ENCODE measurements around the gene CPAMD8. TPM values are rescaled to one million over a fixed set of nuclear protein-coding genes. Genes with fewer than 3 reads are reported as not detected.

Gene CPAMD8
- total RNA-seq, 5 donors from 2014 or later (not counting 1 experiment from before 2014, with no cell fraction given), result 2.1 to 6.2 (median 2.9) TPM

GRCh38 chr19:16908759-16909158, 117.9 kb downstream of the CPAMD8 start:
- ChIA-PET POLR2A (no interaction called here), CTCF (interaction anchor here in 1 of 2 donors (0.6 kb wide), 1 partner anchor 91 kb away, joined by 3 read pairs; no protein-coding TSS in a partner anchor)
- peaks cover 0 to 15% of the 10 kb centered on the region in 2 experiments for H3K27me3 ChIP-seq (replicated peaks in 1 of 2; ENCODE audit: control insufficient read depth in 2 of 2, extremely low read depth in 1 of 2, insufficient read depth in 2 of 2, low read length in 1 of 2)
- H3K4me1 ChIP-seq (ENCODE audit: control insufficient read depth in 1 of 2, extremely low read depth in 1 of 2, insufficient read depth in 2 of 2, low read length in 2 of 2), result no peaks in the 10 kb centered on the region
- H3K9me3 ChIP-seq, result peaks cover 2% of the 10 kb centered on the region
- DNase-seq (no peak), ATAC-seq (replicated peaks in 1 of 4) (no peak)
- Mint-ChIP-seq H3K4me3 (no peak overlapping the region), H3K27me3 (no peaks in the 10 kb centered on the region), H3K27ac (no peak overlapping the region), H3K4me1 (no peaks in the 10 kb centered on the region), H3K36me3 (no peaks in the 10 kb centered on the region), H3K9me3 (peaks cover 10 to 19% (median 18%) of the 10 kb centered on the region in 3 donors)
- no peak overlapping the region for H3K27ac ChIP-seq (ENCODE audit: low read length)
- H3K4me3 ChIP-seq (ENCODE audit: control insufficient read depth in 1 of 2, extremely low read depth in 1 of 2, low read length in 1 of 2), result no peak overlapping the region
- no peaks in the 10 kb centered on the region for H3K36me3 ChIP-seq (ENCODE audit: control insufficient read depth in 2 of 2, extremely low read depth in 1 of 2, insufficient read depth in 1 of 2, low read length in 1 of 2)
- 81% methylated on average over 10 of the region's 12 CpGs for WGBS (ENCODE audit: insufficient coverage)

GRCh38 chr19:16904599-16904998, 122.0 kb downstream of the CPAMD8 start:
- no peak overlapping the region for H3K4me3 ChIP-seq (ENCODE audit: control insufficient read depth in 1 of 2, extremely low read depth in 1 of 2, low read length in 1 of 2)
- no peak for ATAC-seq (replicated peaks in 1 of 4)
- no peaks in the 10 kb centered on the region for H3K36me3 ChIP-seq (ENCODE audit: control insufficient read depth in 2 of 2, extremely low read depth in 1 of 2, insufficient read depth in 1 of 2, low read length in 1 of 2)
- no peaks in the 10 kb centered on the region for H3K36me3 Mint-ChIP-seq
- 20% methylated on average over 3 of the region's 5 CpGs for WGBS (ENCODE audit: insufficient coverage)
- H3K27ac ChIP-seq (ENCODE audit: low read length), result no peak overlapping the region
- no peaks in the 10 kb centered on the region for H3K9me3 Mint-ChIP-seq
- ChIA-PET CTCF (no interaction called here), POLR2A (no interaction called here)
- peaks cover 0 to 4% of the 10 kb centered on the region in 2 experiments for H3K4me1 ChIP-seq (ENCODE audit: control insufficient read depth in 1 of 2, extremely low read depth in 1 of 2, insufficient read depth in 2 of 2, low read length in 2 of 2)
- H3K4me3 Mint-ChIP-seq, result no peak overlapping the region
- H3K4me1 Mint-ChIP-seq, result peaks cover 2 to 6% (median 5%) of the 10 kb centered on the region in 3 donors
- H3K27me3 ChIP-seq (replicated peaks in 1 of 2; ENCODE audit: control insufficient read depth in 2 of 2, extremely low read depth in 1 of 2, insufficient read depth in 2 of 2, low read length in 1 of 2), result peaks cover 0 to 17% of the 10 kb centered on the region in 2 experiments
- H3K9me3 ChIP-seq, result no peaks in the 10 kb centered on the region
- no peak for DNase-seq
- H3K27me3 Mint-ChIP-seq, result no peaks in the 10 kb centered on the region
- no peak overlapping the region for H3K27ac Mint-ChIP-seq

- peaks cover 6 to 17% (median 16%) of the 10 kb centered on the region in 3 donors for H3K4me1 Mint-ChIP-seq
- Histone ChIP-seq H3K9me3 (no peaks in the 10 kb centered on the region), H3K4me1 (ENCODE audit: control insufficient read depth in 1 of 2, extremely low read depth in 1 of 2, insufficient read depth in 2 of 2, low read length in 2 of 2) (peaks cover 0 to 12% of the 10 kb centered on the region in 2 experiments), H3K36me3 (ENCODE audit: control insufficient read depth in 2 of 2, extremely low read depth in 1 of 2, insufficient read depth in 1 of 2, low read length in 1 of 2) (no peaks in the 10 kb centered on the region), H3K4me3 (ENCODE audit: control insufficient read depth in 1 of 2, extremely low read depth in 1 of 2, low read length in 1 of 2) (no peak overlapping the region), H3K27ac (ENCODE audit: low read length) (no peak overlapping the region), H3K27me3 (replicated peaks in 1 of 2; ENCODE audit: control insufficient read depth in 2 of 2, extremely low read depth in 1 of 2, insufficient read depth in 2 of 2, low read length in 1 of 2) (peaks cover 2 to 17% of the 10 kb centered on the region in 2 experiments)
- ChIA-PET POLR2A (no interaction called here), CTCF (no interaction called here)
- peaks cover 5 to 6% of the 10 kb centered on the region in 2 donors for H3K27me3 Mint-ChIP-seq
- no peaks in the 10 kb centered on the region for H3K9me3 Mint-ChIP-seq
- no peak overlapping the region for H3K27ac Mint-ChIP-seq
- H3K36me3 Mint-ChIP-seq, result no peaks in the 10 kb centered on the region
- ATAC-seq (replicated peaks in 1 of 4) (no peak), DNase-seq (no peak)
- no peak overlapping the region for H3K4me3 Mint-ChIP-seq
- no CpG with 5 or more reads among the region's 7 CpGs for WGBS (ENCODE audit: insufficient coverage)
Observed at GRCh38 chr19:16903347-16903746, 123.3 kb downstream of the CPAMD8 start.

- peaks cover 2 to 17% of the 10 kb centered on the region in 2 experiments for H3K27me3 ChIP-seq (replicated peaks in 1 of 2; ENCODE audit: control insufficient read depth in 2 of 2, extremely low read depth in 1 of 2, insufficient read depth in 2 of 2, low read length in 1 of 2)
- H3K4me1 ChIP-seq (ENCODE audit: control insufficient read depth in 1 of 2, extremely low read depth in 1 of 2, insufficient read depth in 2 of 2, low read length in 2 of 2), result peaks cover 0 to 16% of the 10 kb centered on the region in 2 experiments
- Mint-ChIP-seq H3K9me3 (no peaks in the 10 kb centered on the region), H3K27ac (no peak overlapping the region), H3K36me3 (no peaks in the 10 kb centered on the region), H3K4me1 (peaks cover 10 to 21% (median 17%) of the 10 kb centered on the region in 3 donors), H3K4me3 (no peak overlapping the region), H3K27me3 (peaks cover 8 to 9% of the 10 kb centered on the region in 2 donors)
- H3K36me3 ChIP-seq (ENCODE audit: control insufficient read depth in 2 of 2, extremely low read depth in 1 of 2, insufficient read depth in 1 of 2, low read length in 1 of 2), result no peaks in the 10 kb centered on the region
- ATAC-seq (replicated peaks in 1 of 4) (no peak), DNase-seq (no peak)
- no peak overlapping the region for H3K4me3 ChIP-seq (ENCODE audit: control insufficient read depth in 1 of 2, extremely low read depth in 1 of 2, low read length in 1 of 2)
- CTCF ChIA-PET, result no interaction called here
- H3K27ac ChIP-seq (ENCODE audit: low read length), result no peak overlapping the region
- no peaks in the 10 kb centered on the region for H3K9me3 ChIP-seq
- POLR2A ChIA-PET, result no interaction called here
- 95% methylated on average over 10 of the region's 12 CpGs for WGBS (ENCODE audit: insufficient coverage)
Observed at GRCh38 chr19:16902545-16902944, 124.1 kb downstream of the CPAMD8 start.

GRCh38 chr19:16901491-16902175, 125.0 kb downstream of the CPAMD8 start:
- Mint-ChIP-seq H3K27ac (no peak overlapping the region), H3K4me1 (peaks cover 11 to 21% (median 19%) of the 10 kb centered on the region in 3 donors), H3K4me3 (no peak overlapping the region), H3K9me3 (no peaks in the 10 kb centered on the region), H3K36me3 (no peaks in the 10 kb centered on the region), H3K27me3 (peaks cover 8 to 9% of the 10 kb centered on the region in 2 donors)
- H3K4me3 ChIP-seq (ENCODE audit: control insufficient read depth in 1 of 2, extremely low read depth in 1 of 2, low read length in 1 of 2), result no peak overlapping the region
- CTCF ChIA-PET, result no interaction called here
- H3K4me1 ChIP-seq (ENCODE audit: control insufficient read depth in 1 of 2, extremely low read depth in 1 of 2, insufficient read depth in 2 of 2, low read length in 2 of 2), result peaks cover under 1 to 22% of the 10 kb centered on the region in 2 experiments
- 86% methylated on average over 13 of the region's 19 CpGs for WGBS (ENCODE audit: insufficient coverage)
- no peak for ATAC-seq (replicated peaks in 1 of 4)
- POLR2A ChIA-PET, result no interaction called here
- no peaks in the 10 kb centered on the region for H3K36me3 ChIP-seq (ENCODE audit: control insufficient read depth in 2 of 2, extremely low read depth in 1 of 2, insufficient read depth in 1 of 2, low read length in 1 of 2)
- no peak for DNase-seq
- no peaks in the 10 kb centered on the region for H3K9me3 ChIP-seq
- H3K27ac ChIP-seq (ENCODE audit: low read length), result no peak overlapping the region
- peaks cover 2 to 22% of the 10 kb centered on the region in 2 experiments for H3K27me3 ChIP-seq (replicated peaks in 1 of 2; ENCODE audit: control insufficient read depth in 2 of 2, extremely low read depth in 1 of 2, insufficient read depth in 2 of 2, low read length in 1 of 2)

- peaks cover 20% of the 10 kb centered on the region in 2 donors for H3K27me3 Mint-ChIP-seq
- no peaks in the 10 kb centered on the region for H3K36me3 Mint-ChIP-seq
- ChIA-PET POLR2A (no interaction called here), CTCF (no interaction called here)
- Histone ChIP-seq H3K9me3 (no peaks in the 10 kb centered on the region), H3K4me3 (ENCODE audit: control insufficient read depth in 1 of 2, extremely low read depth in 1 of 2, low read length in 1 of 2) (no peak overlapping the region), H3K27ac (ENCODE audit: low read length) (no peak overlapping the region), H3K4me1 (ENCODE audit: control insufficient read depth in 1 of 2, extremely low read depth in 1 of 2, insufficient read depth in 2 of 2, low read length in 2 of 2) (peaks cover 2 to 31% of the 10 kb centered on the region in 2 experiments), H3K27me3 (replicated peaks in 1 of 2; ENCODE audit: control insufficient read depth in 2 of 2, extremely low read depth in 1 of 2, insufficient read depth in 2 of 2, low read length in 1 of 2) (peaks cover 8 to 35% of the 10 kb centered on the region in 2 experiments), H3K36me3 (ENCODE audit: control insufficient read depth in 2 of 2, extremely low read depth in 1 of 2, insufficient read depth in 1 of 2, low read length in 1 of 2) (no peaks in the 10 kb centered on the region)
- ATAC-seq (replicated peaks in 1 of 4) (peak in 1 of 4 experiments; percentile 23), DNase-seq (peak in 2 of 35 experiments; percentile 23 to 33)
- H3K4me3 Mint-ChIP-seq, result peak overlapping the region in 1 of 3 donors; percentile 30
- H3K9me3 Mint-ChIP-seq, result no peaks in the 10 kb centered on the region
- H3K4me1 Mint-ChIP-seq, result peaks cover 13 to 24% (median 21%) of the 10 kb centered on the region in 3 donors
- peak overlapping the region in 1 of 2 donors; percentile 15 for H3K27ac Mint-ChIP-seq
- 5% methylated on average over 6 of the region's 7 CpGs for WGBS (ENCODE audit: insufficient coverage)
Observed at GRCh38 chr19:16899566-16900075, 127.0 kb downstream of the CPAMD8 start.
